Panc1 (cell line): ENCODE data around the gene CAVIN4. TPM values are rescaled to one million over a fixed set of nuclear protein-coding genes. Genes with fewer than 3 reads are reported as not detected.

Experiments
- ATAC-seq: fragments of 200-7000 bp; cut with Tn5 transposase; 2 replicates; pipeline ENCODE4 v1.9.1; 2020; ENCODE audit warnings: mild to moderate bottlenecking, moderate library complexity
- BruUV-seq: library from RNA; stranded (reverse); fragments of 400-500 nt; replicated peaks from 2 replicates; lab custom pipeline; 2021; lab: Mats Ljungman, UMichigan
- CTCF ChIA-PET: fragments of 300-600 bp; sonication (Branson Sonifier 250); formaldehyde crosslinking; loops from one replicate; lab custom pipeline; 2022; ENCODE audit warnings: antibody characterized with exemption; lab: Charles Lee
- POLR2A ChIA-PET: fragments of 300-600 bp; sonication (Branson Sonifier 250); formaldehyde crosslinking; loops from one replicate; lab custom pipeline; 2022; ENCODE audit warnings: antibody characterized with exemption; lab: Charles Lee
- DNase-seq: peaks from one replicate; pipeline ENCODE4 v3.0.0-alpha.2; 2010; ENCODE audit warnings: low read depth, low spot score
- H3K27ac ChIP-seq: 2 replicates; pipeline ENCODE4 v1.5.1; 2011; ENCODE audit warnings: mild to moderate bottlenecking, low read length, inconsistent platforms
- H3K27me3 ChIP-seq: fragments of 200-500 bp; sonication (Bioruptor generic); 2 replicates; pipeline ENCODE4 v1.6.0; 2014; ENCODE audit warnings: low read length, inconsistent platforms; ENCODE audit not compliant: control insufficient read depth, insufficient read depth
- H3K36me3 ChIP-seq: fragments of 200-500 bp; sonication (Bioruptor generic); 2 replicates; pipeline ENCODE4 v1.5.1; 2014; ENCODE audit warnings: inconsistent platforms, mild to moderate bottlenecking, low read length, moderate library complexity; ENCODE audit not compliant: control insufficient read depth, insufficient read depth
- H3K4me1 ChIP-seq: 2 replicates; pipeline ENCODE4 v1.5.1; 2011; ENCODE audit warnings: inconsistent platforms, mild to moderate bottlenecking, low read length, moderate library complexity; ENCODE audit not compliant: control insufficient read depth, insufficient read depth
- H3K4me3 ChIP-seq, 2 experiments: 2 replicates each; pipeline ENCODE4 v1.5.1; 2011 to 2012; ENCODE audit warnings: low read depth in 2 of 2, low read length in 2 of 2, mild to moderate bottlenecking in 2 of 2, inconsistent platforms in 1 of 2, moderate library complexity in 1 of 2
- H3K9me3 ChIP-seq: fragments of 200-500 bp; sonication (Bioruptor generic); 2 replicates; pipeline ENCODE4 v1.5.1; 2014; ENCODE audit warnings: low read depth, mild to moderate bottlenecking, inconsistent platforms, low read length, moderate library complexity; ENCODE audit not compliant: control insufficient read depth, insufficient read depth
- POLR2AphosphoS5 ChIP-seq: IDR thresholded peaks from 2 replicates; pipeline ENCODE4 v1.6.1; 2012; ENCODE audit warnings: mild to moderate bottlenecking, low read depth, low read length, moderate library complexity
- SIN3A ChIP-seq: IDR thresholded peaks from 2 replicates; pipeline ENCODE4 v1.6.1; 2012; ENCODE audit warnings: low read depth, mild to moderate bottlenecking, low read length, moderate library complexity, borderline replicate concordance; ENCODE audit not compliant: insufficient read depth
- TCF7L2 ChIP-seq: IDR thresholded peaks from 2 replicates; pipeline ENCODE4 v1.6.1; 2011; ENCODE audit warnings: mild to moderate bottlenecking, low read depth, low read length, inconsistent platforms
- in situ Hi-C: cut with HindIII; loops from 2 replicates; pipeline ENCODE4 v1.10.0; 2016; ENCODE audit warnings: low sequenced_read_pairs, low pct_unique_long_range_greater_than_20kb
- intact Hi-C: fragments of 100-400 bp; cut with micrococcal nuclease; formaldehyde crosslinking; loops from one replicate; pipeline ENCODE4 v1.10.0; 2022; ENCODE audit not compliant: unreplicated experiment
- total RNA-seq: library from RNA; stranded (reverse); gene quantifications from one replicate; pipeline ENCODE4 v1.2.1, GENCODE V29; 2021; ENCODE audit not compliant: unreplicated experiment
- TF ChIP-seq, protein P1 (sequence below), 2 experiments: IDR thresholded peaks; 2 replicates each; pipeline ENCODE4 v1.6.1; 2011 to 2012; ENCODE audit warnings: low read depth in 2 of 2, control low read depth in 1 of 2, low read length in 1 of 2, mild to moderate bottlenecking in 1 of 2, moderate library complexity in 1 of 2; ENCODE audit not compliant: insufficient read depth in 1 of 2
- TF ChIP-seq, protein P2 (sequence below): fragments of 450-650 bp; IDR thresholded peaks from 2 replicates; pipeline ENCODE4 v1.5.1; 2017; ENCODE audit warnings: mild to moderate bottlenecking

Gene CAVIN4
- total RNA-seq, 1 experiment from 2014 or later = 0.82 TPM

DNA sequence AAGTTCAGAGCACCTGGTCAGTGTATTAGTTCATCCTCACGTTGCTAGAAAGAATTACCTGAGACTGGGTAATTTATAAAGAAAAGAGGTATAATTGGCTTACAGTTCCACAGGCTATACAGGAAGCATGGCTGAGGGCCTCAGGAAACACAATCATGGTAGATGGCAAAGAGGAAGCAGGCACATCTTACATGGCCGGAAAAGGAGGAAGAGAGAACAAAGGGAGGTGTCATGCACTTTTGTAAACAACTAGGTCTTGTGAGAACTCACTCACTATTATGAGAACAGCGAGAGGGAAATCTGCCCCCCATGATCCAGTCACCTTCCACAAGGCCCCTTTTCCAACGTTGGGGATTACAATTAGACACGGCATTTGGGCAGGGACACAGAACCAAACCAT is 28.8 kb upstream of the CAVIN4 start:
- DNase-seq = no peak
- in situ Hi-C loops (no loop called here), intact Hi-C loops (no loop called here)
- no peak overlapping the region for H3K27ac ChIP-seq
- no peak for ATAC-seq
- ChIA-PET CTCF (no interaction called here), POLR2A (no interaction called here)
- H3K27me3 ChIP-seq = no peaks in the 10 kb centered on the region
- BruUV-seq = no TSS peak
- H3K4me3 ChIP-seq = no peak overlapping the region
- no peaks in the 10 kb centered on the region for H3K4me1 ChIP-seq
- no peaks in the 10 kb centered on the region for H3K9me3 ChIP-seq
- H3K36me3 ChIP-seq = no peaks in the 10 kb centered on the region
- TF ChIP-seq TCF7L2 = no peak
- TF ChIP-seq, protein P1, sequence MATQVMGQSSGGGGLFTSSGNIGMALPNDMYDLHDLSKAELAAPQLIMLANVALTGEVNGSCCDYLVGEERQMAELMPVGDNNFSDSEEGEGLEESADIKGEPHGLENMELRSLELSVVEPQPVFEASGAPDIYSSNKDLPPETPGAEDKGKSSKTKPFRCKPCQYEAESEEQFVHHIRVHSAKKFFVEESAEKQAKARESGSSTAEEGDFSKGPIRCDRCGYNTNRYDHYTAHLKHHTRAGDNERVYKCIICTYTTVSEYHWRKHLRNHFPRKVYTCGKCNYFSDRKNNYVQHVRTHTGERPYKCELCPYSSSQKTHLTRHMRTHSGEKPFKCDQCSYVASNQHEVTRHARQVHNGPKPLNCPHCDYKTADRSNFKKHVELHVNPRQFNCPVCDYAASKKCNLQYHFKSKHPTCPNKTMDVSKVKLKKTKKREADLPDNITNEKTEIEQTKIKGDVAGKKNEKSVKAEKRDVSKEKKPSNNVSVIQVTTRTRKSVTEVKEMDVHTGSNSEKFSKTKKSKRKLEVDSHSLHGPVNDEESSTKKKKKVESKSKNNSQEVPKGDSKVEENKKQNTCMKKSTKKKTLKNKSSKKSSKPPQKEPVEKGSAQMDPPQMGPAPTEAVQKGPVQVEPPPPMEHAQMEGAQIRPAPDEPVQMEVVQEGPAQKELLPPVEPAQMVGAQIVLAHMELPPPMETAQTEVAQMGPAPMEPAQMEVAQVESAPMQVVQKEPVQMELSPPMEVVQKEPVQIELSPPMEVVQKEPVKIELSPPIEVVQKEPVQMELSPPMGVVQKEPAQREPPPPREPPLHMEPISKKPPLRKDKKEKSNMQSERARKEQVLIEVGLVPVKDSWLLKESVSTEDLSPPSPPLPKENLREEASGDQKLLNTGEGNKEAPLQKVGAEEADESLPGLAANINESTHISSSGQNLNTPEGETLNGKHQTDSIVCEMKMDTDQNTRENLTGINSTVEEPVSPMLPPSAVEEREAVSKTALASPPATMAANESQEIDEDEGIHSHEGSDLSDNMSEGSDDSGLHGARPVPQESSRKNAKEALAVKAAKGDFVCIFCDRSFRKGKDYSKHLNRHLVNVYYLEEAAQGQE (IDR thresholded peaks at IDR 0.05; ENCODE audit: insufficient read depth in 1 of 2, low read depth in 2 of 2, low read length in 1 of 2) = no peak
- TF ChIP-seq, protein P2, sequence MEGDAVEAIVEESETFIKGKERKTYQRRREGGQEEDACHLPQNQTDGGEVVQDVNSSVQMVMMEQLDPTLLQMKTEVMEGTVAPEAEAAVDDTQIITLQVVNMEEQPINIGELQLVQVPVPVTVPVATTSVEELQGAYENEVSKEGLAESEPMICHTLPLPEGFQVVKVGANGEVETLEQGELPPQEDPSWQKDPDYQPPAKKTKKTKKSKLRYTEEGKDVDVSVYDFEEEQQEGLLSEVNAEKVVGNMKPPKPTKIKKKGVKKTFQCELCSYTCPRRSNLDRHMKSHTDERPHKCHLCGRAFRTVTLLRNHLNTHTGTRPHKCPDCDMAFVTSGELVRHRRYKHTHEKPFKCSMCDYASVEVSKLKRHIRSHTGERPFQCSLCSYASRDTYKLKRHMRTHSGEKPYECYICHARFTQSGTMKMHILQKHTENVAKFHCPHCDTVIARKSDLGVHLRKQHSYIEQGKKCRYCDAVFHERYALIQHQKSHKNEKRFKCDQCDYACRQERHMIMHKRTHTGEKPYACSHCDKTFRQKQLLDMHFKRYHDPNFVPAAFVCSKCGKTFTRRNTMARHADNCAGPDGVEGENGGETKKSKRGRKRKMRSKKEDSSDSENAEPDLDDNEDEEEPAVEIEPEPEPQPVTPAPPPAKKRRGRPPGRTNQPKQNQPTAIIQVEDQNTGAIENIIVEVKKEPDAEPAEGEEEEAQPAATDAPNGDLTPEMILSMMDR = no peak

DNA sequence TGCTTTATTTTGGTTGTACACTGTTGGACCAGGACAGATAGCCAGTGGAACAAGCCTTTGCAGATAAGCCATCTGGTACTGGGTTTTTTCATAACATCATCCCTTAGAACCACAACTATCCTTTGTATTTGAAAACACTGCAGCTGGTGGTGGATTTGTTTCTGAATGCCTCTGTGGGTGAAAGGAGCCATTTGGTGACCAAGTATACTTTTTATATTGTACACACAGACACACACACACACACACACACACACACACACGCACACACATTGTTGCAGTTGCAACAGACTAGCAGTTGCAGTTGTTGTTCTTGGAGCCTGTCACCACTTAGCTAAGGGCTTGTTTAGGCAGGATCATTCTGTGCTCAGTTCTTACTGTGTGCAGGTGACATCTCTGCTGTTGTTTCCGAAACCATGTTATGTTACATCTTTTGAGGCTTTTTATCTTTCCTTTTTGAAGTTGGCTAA is 22.9 kb upstream of the CAVIN4 start:
- H3K27me3 ChIP-seq = no peaks in the 10 kb centered on the region
- no peaks in the 10 kb centered on the region for H3K4me1 ChIP-seq
- BruUV-seq = no TSS peak
- H3K4me3 ChIP-seq = no peak overlapping the region
- ChIA-PET CTCF (interaction anchor here (0.6 kb wide), 1 partner anchor 277 kb away, joined by 15 read pairs; no protein-coding TSS in a partner anchor), POLR2A (no interaction called here)
- intact Hi-C loops (loop anchor here (5.0 kb wide), 1 partner anchor 417 kb away; no protein-coding TSS in a partner anchor), in situ Hi-C loops (no loop called here)
- DNase-seq (no peak), ATAC-seq (no peak)
- no peak overlapping the region for H3K27ac ChIP-seq
- no peaks in the 10 kb centered on the region for H3K36me3 ChIP-seq
- H3K9me3 ChIP-seq = no peaks in the 10 kb centered on the region
- TF ChIP-seq, protein P2 = no peak
- TF ChIP-seq POLR2AphosphoS5 (no peak), SIN3A (no peak), TCF7L2 (no peak)
- TF ChIP-seq, protein P1 (IDR thresholded peaks at IDR 0.05; ENCODE audit: insufficient read depth in 1 of 2, low read depth in 2 of 2, low read length in 1 of 2) = no peak
